GM18858 (cell line): ENCODE results near the gene LPIN3.
A peak's percentile ranks its signal among the peaks of the same experiment; 100 is the strongest.
"Not testable (repeated sequence)": the region's sequence is repeated elsewhere in the genome, so short reads cannot be mapped to it uniquely, and the experiment has no call there.

ENCODE experiments used
- ATAC-seq: cut with Tn5 transposase; IDR thresholded peaks from one replicate; pipeline ENCODE4 v1.9.1; 2021; ENCODE audit not compliant: unreplicated experiment

The LPIN3 gene, protein sequence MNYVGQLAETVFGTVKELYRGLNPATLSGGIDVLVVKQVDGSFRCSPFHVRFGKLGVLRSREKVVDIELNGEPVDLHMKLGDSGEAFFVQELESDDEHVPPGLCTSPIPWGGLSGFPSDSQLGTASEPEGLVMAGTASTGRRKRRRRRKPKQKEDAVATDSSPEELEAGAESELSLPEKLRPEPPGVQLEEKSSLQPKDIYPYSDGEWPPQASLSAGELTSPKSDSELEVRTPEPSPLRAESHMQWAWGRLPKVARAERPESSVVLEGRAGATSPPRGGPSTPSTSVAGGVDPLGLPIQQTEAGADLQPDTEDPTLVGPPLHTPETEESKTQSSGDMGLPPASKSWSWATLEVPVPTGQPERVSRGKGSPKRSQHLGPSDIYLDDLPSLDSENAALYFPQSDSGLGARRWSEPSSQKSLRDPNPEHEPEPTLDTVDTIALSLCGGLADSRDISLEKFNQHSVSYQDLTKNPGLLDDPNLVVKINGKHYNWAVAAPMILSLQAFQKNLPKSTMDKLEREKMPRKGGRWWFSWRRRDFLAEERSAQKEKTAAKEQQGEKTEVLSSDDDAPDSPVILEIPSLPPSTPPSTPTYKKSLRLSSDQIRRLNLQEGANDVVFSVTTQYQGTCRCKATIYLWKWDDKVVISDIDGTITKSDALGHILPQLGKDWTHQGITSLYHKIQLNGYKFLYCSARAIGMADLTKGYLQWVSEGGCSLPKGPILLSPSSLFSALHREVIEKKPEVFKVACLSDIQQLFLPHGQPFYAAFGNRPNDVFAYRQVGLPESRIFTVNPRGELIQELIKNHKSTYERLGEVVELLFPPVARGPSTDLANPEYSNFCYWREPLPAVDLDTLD

GRCh38 chr20:41340327-41341055, at the start of gene LPIN3:
Gene LPIN3 (plus strand): TSS chr20:41340821. CDS start chr20:41345804, 4,983 bp downstream.
- ATAC-seq = no peak

- ATAC-seq = no peak
These were observed 47.2 kb upstream of the LPIN3 start for GRCh38 chr20:41293269-41294037.

DNA sequence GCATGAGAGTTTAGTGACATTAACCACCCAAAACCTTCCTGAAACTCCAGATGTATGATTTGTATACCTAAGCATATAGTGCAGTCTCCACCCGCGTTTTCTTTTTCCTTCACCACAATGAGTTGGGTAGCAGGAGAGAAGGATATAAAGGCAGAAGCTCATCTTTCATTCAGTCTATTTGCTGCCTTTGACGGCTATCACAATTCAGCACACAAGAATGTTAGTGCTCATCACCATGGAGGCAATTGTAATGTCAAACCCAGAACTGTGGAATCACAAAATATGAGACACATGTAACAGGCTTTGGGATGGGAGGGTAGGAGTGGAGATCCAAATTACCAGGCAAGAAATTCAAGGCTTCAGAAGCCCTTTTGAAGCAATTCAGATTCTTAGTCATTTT, 40.7 kb upstream of the LPIN3 start:
- ATAC-seq = no peak

DNA sequence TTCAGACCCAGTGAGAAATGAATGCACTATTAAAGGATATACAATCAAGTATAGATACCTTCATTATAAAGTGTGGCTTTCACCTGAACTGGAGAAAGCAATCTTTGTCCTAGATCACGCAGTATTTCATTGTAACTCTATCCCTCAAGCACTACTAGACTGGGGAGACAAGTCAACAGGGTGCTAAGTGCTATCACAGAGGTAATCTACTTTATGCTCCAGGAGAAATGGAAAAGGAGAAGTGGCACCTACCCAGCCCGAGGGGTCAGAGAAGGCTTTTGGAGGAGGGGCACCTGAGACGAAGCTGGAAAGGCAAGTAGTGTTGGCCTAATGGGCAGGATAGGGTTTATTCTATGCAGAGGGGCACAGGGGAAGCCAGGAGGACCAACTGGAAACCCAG, 40.2 kb upstream of the LPIN3 start:
- ATAC-seq = no peak

DNA sequence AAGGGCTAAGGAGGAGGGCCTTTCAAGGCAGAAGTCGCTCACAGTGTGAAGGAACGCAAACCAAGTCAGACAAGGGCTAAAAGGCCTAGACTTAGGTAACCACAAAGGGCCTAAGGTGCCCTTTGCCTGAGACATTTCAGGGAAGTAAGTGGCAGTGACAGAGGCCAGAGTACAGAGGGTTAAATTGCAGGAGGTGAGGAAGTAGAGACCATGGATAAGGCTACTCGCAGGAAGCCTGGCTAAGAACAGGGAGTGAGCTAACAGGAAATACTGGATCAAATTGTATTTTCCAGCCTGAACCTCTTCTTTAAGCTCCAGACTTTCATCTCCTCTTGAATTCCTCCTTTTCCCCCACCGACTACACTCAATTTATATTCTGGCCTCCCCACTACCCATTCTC, 39.7 kb upstream of the LPIN3 start:
- ATAC-seq = no peak

DNA sequence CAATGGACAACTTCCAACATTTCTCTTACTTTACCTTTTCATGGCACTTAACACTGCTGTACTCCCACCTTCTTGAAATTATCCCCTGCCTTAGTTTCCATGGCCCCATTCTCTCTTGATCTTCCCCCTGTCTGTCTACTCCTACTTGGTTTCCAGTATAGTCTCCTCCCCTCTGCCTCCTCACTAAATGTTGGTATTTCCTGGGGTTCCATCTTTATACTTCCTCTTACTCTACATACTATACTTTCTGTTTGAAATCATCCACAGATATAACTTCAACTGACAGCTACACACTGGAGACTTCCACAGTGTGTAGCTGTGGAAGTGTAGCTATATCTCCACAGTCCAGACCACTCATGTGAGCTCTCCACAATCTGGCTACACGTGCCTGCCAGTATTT, 36.6 kb upstream of the LPIN3 start:
- no peak for ATAC-seq

DNA sequence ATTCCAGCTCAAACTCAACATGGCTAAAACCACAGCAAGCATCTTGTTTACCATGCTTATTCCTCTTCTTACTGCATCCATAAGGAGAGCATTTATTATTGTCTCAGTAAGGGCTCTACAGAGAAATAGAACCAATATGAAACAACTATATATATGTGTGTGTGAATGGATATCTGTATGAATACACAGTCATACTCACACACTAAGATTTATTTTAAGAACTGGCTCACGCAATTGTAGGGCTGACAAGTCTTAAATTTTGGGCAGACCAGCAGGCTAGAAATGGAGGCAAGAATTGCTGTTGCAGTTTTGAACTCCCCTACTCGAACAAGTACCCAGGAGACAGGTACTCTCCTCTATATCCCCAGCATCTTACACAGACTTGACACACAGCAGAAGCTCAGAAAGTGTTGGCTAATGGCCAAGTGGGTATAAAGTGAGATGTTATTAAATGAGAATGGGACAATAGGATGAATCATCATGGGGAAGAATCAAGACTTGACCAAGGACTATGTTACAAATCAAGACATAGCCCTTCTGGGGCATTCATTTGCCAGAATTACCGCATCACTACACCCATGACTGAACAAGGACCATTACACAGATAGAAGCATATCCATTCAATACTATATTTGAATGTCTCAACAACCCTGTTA, 36.1 kb upstream of the LPIN3 start:
- ATAC-seq = no peak

DNA sequence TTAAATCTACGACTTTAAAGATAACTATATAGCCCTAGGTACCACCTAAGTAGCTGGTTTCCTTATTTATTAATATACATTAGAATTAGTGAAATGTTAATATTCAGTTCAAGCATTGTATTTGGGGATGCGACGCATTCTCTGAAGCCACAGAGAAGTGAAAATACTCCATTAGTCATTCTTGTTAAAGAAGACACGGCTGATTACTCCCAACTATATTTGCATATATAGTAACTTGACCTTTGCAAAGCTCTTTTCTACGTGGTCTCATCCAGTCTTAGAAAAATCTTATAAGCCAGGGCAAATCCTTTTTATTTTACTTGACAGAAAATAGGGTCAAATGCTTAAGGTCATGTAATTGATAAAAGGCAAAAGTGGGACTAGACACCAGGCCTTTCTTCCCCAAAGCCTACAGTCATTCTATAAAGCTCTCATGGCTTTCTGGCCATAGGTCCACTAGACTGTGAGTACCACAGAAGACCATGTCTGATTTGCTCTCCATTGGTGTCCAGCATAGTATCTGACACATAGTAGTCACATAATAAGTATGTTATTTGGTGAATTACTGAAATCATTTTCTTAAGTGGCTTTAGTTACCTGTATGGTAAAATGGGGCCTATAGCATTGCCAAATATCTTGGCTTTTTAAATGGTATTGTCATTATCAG, 34.4 kb upstream of the LPIN3 start:
- peak; percentile 86 for ATAC-seq

DNA sequence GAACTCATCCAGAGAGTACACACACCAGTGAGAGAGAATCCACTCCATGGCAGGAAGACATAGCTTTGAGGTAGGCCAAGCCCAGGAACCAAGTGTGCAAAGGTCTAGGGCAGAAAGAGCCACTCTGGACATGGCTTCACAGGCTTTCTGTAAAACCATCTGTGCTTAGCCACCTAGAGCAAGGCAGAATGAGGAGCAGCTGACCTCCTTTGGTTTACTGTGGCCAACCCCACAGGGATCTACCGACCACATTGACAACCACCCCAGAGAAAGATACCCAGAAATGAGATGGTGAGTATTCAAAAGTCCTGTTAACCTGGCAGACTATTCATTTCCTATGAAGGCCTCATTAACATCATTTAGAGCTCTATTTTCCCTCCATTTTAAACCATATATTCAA, 33.6 kb upstream of the LPIN3 start:
- no peak for ATAC-seq

- ATAC-seq = no peak
These were observed 32.3 kb upstream of the LPIN3 start for GRCh38 chr20:41308290-41308711.

GRCh38 chr20:41308726-41309413, 31.8 kb upstream of the LPIN3 start:
- no peak for ATAC-seq

GRCh38 chr20:41309817-41310216, 30.8 kb upstream of the LPIN3 start:
- no peak for ATAC-seq

DNA sequence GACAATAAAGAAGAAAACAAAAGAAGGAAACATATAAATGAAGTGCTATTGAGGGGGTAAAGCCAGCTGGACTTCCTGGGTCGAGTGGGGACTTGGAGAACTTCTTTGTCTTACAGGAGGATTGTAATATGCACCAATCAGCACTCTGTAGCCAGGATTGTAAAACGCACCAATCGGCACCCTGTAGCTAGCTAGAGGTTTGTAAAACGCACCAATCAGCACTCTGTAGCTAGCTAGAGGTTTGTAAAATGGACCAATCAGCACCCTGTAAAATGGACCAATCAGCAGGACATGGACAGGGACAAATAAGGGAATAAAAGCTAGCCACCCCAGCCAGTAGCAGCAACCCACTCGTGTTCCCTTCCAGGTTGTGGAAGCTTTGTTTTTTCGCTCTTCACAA, 28.6 kb upstream of the LPIN3 start:
- ATAC-seq = not testable (repeated sequence)

GRCh38 chr20:41314386-41314785, 26.2 kb upstream of the LPIN3 start:
- ATAC-seq = no peak

DNA sequence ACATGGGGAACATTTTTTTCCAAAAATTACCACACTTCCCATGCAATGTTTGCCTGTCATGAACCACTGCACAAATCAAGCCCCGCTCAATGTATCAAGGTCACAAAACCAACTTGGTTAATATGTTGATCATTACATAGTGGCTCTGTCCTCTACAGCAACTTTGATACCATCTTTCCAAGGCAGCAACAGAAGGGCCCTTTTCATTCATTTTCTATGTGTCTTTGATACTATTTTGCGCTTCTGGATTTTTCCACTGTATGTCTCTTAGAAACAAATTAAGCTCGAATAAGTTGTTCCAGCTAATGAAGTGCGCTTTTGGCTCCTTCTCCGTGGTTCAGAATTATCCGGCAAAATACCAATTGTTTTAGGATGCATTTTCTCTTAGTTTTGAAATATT, 24.6 kb upstream of the LPIN3 start:
- no peak for ATAC-seq

GRCh38 chr20:41316602-41317545, 23.7 kb upstream of the LPIN3 start:
- ATAC-seq = peak; percentile 32

DNA sequence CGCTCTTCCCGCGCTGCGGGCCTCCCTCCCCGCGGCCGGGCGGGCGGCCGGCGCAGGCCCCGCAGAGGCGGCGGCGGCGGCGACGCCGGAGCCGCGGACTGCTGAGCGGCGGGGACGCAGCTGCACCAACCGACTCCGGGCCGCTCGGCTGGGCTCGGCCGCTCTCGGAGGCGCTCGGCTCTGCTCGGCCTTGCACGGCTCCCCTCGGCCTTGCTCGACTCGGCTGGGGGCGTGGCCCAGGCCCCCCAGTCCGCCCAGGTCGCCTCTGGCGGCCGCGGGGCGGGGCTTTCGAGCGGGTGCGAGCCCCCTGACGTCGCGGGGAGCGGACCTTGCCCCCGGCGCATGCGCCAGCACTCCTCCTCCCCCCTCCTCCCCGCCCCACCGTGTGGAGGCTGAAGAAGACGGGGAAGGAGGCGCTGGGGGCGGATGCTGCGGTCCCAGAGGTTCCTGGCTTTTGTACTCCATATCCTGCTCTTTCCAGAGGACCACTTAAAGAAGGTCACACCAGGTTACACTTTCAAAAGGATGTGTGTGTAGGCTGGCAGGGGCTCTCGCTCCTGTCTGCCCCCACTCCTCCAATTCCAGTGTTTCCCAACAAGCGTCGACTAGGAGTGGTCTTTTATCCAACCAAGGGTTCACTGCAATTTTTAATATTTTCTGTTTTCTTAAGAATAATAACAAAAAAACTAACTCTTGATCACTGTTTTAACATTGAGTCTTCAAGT, 22.9 kb upstream of the LPIN3 start, which contains the start of gene ZHX3:
TSS of gene ZHX3 (minus strand) at position 186 of the 725 bp plus-strand sequence. CDS start 112,815 bp downstream, outside the sequence.
- ATAC-seq = peak; percentile 90
